GM12801 (cell line): ENCODE data around the gene ALG3.

ENCODE experiments used
- TF ChIP-seq, protein P1 (sequence below): IDR thresholded peaks from one replicate; pipeline ENCODE4 v1.5.1; 2011; ENCODE audit warnings: control low read depth; ENCODE audit not compliant: insufficient read length; ENCODE audit errors: extremely low read depth

The ALG3 gene

DNA sequence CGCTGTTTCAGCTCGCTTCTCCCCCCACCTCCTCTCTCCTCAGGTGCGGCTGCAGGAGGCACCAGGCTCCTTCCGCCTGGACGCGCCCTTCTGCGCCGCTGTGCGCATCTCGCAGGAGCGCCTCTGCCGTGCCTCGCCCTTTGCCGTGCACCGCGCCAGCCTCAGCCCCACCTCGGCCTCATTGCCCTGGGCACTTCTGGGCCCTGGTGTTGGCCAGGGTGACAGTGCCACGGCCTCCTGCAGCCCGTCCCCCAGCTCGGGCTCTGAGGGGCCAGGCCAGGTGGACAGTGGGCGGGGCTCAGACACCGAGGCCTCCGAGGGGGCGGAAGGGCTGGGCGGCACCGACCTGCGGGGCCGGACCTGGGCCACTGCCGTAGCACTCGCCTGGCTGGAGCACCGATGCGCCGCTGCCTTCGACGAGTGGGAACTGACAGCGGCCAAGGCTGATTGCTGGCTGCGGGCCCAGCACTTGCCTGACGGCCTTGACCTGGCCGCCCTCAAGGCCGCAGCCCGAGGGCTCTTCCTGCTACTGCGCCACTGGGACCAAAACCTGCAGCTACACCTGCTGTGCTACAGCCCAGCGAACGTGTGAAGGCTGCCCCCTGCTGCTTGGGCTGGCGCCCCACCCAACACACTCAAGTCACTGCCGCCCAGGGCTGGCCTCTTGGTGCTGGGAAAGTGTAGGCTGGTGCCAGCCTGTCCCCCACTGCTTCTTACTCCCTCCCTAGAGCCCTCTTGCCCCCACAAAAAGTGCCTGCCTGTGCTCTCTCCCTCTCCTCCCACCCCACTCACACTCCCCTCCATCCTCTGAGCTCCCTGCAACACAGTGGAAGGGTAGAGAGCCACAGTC is 7.1 kb downstream of the ALG3 start:
- TF ChIP-seq, protein P1, sequence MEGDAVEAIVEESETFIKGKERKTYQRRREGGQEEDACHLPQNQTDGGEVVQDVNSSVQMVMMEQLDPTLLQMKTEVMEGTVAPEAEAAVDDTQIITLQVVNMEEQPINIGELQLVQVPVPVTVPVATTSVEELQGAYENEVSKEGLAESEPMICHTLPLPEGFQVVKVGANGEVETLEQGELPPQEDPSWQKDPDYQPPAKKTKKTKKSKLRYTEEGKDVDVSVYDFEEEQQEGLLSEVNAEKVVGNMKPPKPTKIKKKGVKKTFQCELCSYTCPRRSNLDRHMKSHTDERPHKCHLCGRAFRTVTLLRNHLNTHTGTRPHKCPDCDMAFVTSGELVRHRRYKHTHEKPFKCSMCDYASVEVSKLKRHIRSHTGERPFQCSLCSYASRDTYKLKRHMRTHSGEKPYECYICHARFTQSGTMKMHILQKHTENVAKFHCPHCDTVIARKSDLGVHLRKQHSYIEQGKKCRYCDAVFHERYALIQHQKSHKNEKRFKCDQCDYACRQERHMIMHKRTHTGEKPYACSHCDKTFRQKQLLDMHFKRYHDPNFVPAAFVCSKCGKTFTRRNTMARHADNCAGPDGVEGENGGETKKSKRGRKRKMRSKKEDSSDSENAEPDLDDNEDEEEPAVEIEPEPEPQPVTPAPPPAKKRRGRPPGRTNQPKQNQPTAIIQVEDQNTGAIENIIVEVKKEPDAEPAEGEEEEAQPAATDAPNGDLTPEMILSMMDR = no peak

GRCh38 chr3:184241141-184241446 is 7.7 kb downstream of the ALG3 start:
- TF ChIP-seq, protein P1 = no peak

DNA sequence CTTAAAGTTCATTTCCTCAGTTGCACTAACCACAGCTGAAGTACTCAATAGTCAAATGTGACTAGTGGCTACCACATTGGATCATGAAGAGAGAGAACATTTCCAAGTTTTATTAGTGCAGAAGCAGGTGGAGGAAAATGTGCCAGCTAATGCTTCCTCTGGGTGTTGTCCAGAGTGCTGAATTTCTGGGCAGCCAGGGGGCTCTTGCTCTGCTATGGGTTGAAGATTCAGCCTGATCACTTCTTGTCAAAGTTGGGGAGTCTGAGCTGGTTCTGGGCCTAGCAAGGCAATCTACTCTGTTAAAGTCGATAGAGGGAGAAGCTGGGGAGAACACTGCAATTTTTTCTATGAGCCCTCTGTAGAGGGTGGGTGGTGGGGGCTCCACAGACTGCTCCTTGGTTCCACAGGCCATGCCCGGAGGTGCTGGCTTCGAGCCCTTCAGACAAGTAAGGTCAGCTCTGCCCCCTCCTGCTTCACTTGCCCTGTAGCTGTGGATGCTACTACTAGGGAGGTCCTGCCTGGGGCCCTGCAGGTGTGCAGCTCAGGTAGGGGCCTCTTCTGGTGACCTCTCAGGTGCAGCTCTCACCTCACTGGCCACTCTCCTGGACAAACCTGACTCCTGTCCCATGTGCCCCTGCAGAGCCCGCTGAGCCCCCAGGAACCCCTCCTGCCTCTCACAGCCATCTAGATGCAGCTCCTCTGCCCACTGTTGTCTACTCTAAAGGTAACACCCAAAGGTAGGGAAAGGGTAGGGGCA is 8.2 kb downstream of the ALG3 start:
- TF ChIP-seq, protein P1 = no peak

- TF ChIP-seq, protein P1 = no peak
Observed at GRCh38 chr3:184239708-184240107, 9.1 kb downstream of the ALG3 start.

DNA sequence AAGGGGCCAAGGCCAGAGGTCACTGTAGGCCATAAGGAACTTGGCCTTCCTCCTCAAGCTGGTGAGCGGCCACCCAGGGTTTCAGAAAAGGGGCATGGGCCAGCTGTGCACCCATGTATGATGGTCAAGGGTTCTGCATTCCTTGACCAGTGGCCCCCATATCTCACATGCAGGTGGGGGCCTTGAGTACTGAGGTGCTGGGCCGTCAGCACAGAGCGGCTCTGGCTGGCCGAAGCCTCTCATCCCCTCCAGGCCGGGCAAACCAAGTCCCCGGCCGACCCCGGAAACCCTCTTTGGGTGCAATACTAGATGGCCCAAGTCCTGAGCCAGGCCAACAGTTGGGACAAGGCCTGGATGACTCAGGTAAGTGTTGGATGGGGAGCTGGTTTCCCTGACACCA is 9.5 kb downstream of the ALG3 start:
- TF ChIP-seq, protein P1 = no peak

- TF ChIP-seq, protein P1 = no peak
Observed at GRCh38 chr3:184238246-184238818, 10.4 kb downstream of the ALG3 start.

GRCh38 chr3:184237807-184238206 is 11.0 kb downstream of the ALG3 start:
- TF ChIP-seq, protein P1 = no peak
